Heart left ventricle (tissue), 16 donors: ENCODE measurements around the gene AP3B1. TPM values are rescaled to one million over a fixed set of nuclear protein-coding genes. Genes with fewer than 3 reads are reported as not detected.

Source experiments
- ATAC-seq, 4 donors: fragments of 200-7000 bp; cut with Tn5 transposase; one replicate each; pipeline ENCODE4 v1.9.1; 2020 to 2022; ENCODE audit warnings: moderate library complexity in 4 of 4, mild to moderate bottlenecking in 3 of 4, moderate number of reproducible peaks in 1 of 4
- DNase-seq, 5 donors: peaks; one replicate each; pipeline ENCODE4 v3.0.0-alpha.2; 2020
- H3K27ac ChIP-seq, 12 donors: fragments of 200-600 bp; sonication (generic) in 4 of 12; one replicate each; pipeline versions ENCODE4 v1.5.0 to v1.8.0; 2016 to 2022; ENCODE audit warnings: mild to moderate bottlenecking in 2 of 12
- H3K27me3 ChIP-seq, 9 donors: fragments of 200-600 bp; sonication (generic) in 2 of 9; one replicate each; pipeline versions ENCODE4 v1.5.1 to v1.8.0; 2016 to 2022; ENCODE audit warnings: mild to moderate bottlenecking in 3 of 9
- H3K36me3 ChIP-seq, 9 donors: fragments of 200-600 bp; sonication (generic) in 2 of 9; one replicate each; pipeline versions ENCODE4 v1.5.0 to v1.8.0; 2018 to 2022; ENCODE audit warnings: mild to moderate bottlenecking in 2 of 9
- H3K4me1 ChIP-seq, 12 donors: fragments of 200-600 bp; sonication (generic) in 4 of 12; one replicate each; pipeline versions ENCODE4 v1.5.0 to v1.8.0; 2016 to 2022; ENCODE audit warnings: mild to moderate bottlenecking in 3 of 12
- H3K4me3 ChIP-seq, 12 donors: fragments of 200-600 bp; sonication (generic) in 4 of 12; one replicate each; pipeline versions ENCODE4 v1.5.0 to v1.8.0; 2017 to 2022; ENCODE audit warnings: mild to moderate bottlenecking in 9 of 12, moderate library complexity in 4 of 12
- H3K9me3 ChIP-seq, 12 donors: fragments of 200-600 bp; sonication (generic) in 4 of 12; one replicate each; pipeline versions ENCODE4 v1.5.0 to v1.8.0; 2016 to 2022; ENCODE audit warnings: mild to moderate bottlenecking in 1 of 12
- CTCF ChIP-seq, 12 donors: fragments of 200-600 bp; sonication (generic) in 4 of 12; IDR thresholded peaks; one replicate each; pipeline versions ENCODE4 v1.5.0 to v1.8.0; 2018 to 2022; ENCODE audit warnings: antibody characterized with exemption in 12 of 12, mild to moderate bottlenecking in 5 of 12
- POLR2A ChIP-seq, 2 donors: fragments of 450-650 bp; IDR thresholded peaks; one replicate each; pipeline ENCODE4 v1.6.1; 2017; ENCODE audit warnings: antibody characterized with exemption in 2 of 2, mild to moderate bottlenecking in 2 of 2, moderate library complexity in 2 of 2
- WGBS, 4 donors: extraction: QIAGEN DNeasy Blood & Tissue Kit in 2 of 4; methylation state at CpG; one replicate each; pipeline versions ENCODE4 v1.1.5 to v1.1.7; 2013 to 2018; 5-methylcytosine and 5-hydroxymethylcytosine counted together
- intact Hi-C, 10 donors: fragments of 100-400 bp; cut with DNase I; formaldehyde crosslinking; loops; one replicate each; pipeline versions ENCODE4 v1.11.1 to v1.14.2; 2022
- polyA plus RNA-seq, 2 donors: library from polyadenylated mRNA; stranded (reverse); fragments of 200-250 nt; gene quantifications; one replicate each; pipeline ENCODE4 v1.2.3, GENCODE V29; 2013
- total RNA-seq, 9 donors: library from RNA; depleted of rRNA in 2 of 9; stranded (reverse); fragments of >200 nt in 2 of 9; fragmentation: NEBNext Ultra II Directional in 3 of 9; extraction: Animal tissue kit (Norgen Biotek cat#: 25700) in 3 of 9; gene quantifications; one replicate each; pipeline versions ENCODE4 v1.1.0 to v1.2.4, GENCODE V29; 2016 to 2023
- donor health status: ischemic (EF 13 %, LVEDD 7.1; RV severe dilation, severe dysfunction).
- donor health status: healthy with polysubstance abuse.
- donor health status: DM: no; HTN: yes; CAD: no.
- donor health status: DM: no; HTN: no; CAD: no.
- donor health status: ischemic (EF 25% LVEDD 6.9; RV normal size, moderate dysfunction).
- donor health status: ischemic (EF 25% LVEDD 5.7; RV mildly dilated, moderate dysfunction).
- donor health status: healthy.
- donor health status: DM: yes; HTN: yes; CAD: no.
- donor health status: ischemic (EF 35%, LVEDD 5.7; RV mildly dilated, moderate dysfunction).
- donor health status: nonischemic (EF 11% LVEDD 7.7; RV severe dilation, severe dysfunction).
- donor health status: DM: yes; HTN: yes; CAD: no.
- donor health status: PGD.
- donor health status: ischemic (EF 29% LVEDD 5.4; RV normal size, mild dysfunction).
- donor health status: nonischemic (EF 23%, LVEDD 6.1; RV moderate dilation, normal function).

The AP3B1 gene
- total and polyA plus RNA-seq, 11 donors = 14.4 to 33.7 (median 25.2) TPM

DNA sequence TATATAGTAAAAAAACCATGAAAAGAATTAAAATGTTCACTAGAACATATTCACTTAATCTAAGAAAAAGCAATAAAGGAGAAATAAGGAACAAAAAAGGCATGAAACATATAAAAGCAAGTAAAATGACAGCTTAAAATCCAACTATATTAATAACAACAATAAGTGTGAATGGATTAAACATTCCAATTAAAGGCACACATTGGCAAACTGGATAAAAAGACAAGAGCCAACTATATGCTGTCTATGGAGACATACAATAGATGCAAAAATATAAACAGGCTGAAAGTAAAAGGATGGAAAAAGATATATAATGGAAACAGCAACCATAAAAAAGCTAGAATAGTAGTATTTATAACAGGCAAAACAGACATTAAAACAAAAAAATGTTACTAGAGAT is 70.1 kb downstream of the AP3B1 start:
- intact Hi-C loops = no loop called here
- DNase-seq = no peak
- peaks cover 0 to 25% (median 5%) of the 10 kb centered on the region in 12 donors for H3K9me3 ChIP-seq
- TF ChIP-seq POLR2A (IDR thresholded peaks at IDR 0.05) (no peak), CTCF (IDR thresholded peaks at IDR 0.05) (no peak)
- no peaks in the 10 kb centered on the region for H3K27me3 ChIP-seq
- H3K36me3 ChIP-seq = peaks cover 0 to 45% (median 24%) of the 10 kb centered on the region in 9 donors
- ATAC-seq = no peak
- no peak overlapping the region for H3K27ac ChIP-seq
- no peak overlapping the region for H3K4me3 ChIP-seq
- peaks cover 0 to 8% (median 0%) of the 10 kb centered on the region in 12 donors for H3K4me1 ChIP-seq

GRCh38 chr5:78221964-78222451 is 72.5 kb downstream of the AP3B1 start:
- no peak for TF ChIP-seq POLR2A (IDR thresholded peaks at IDR 0.05)
- TF ChIP-seq CTCF (IDR thresholded peaks at IDR 0.05) = peak in 1 of 12 donors; percentile 7
- Histone ChIP-seq H3K27ac (no peak overlapping the region), H3K9me3 (peaks cover 0 to 25% (median 5%) of the 10 kb centered on the region in 12 donors), H3K27me3 (no peaks in the 10 kb centered on the region), H3K4me3 (no peak overlapping the region), H3K36me3 (peaks cover 0 to 44% (median 24%) of the 10 kb centered on the region in 9 donors), H3K4me1 (peaks cover 0 to 8% (median 0%) of the 10 kb centered on the region in 12 donors)
- DNase-seq (no peak), ATAC-seq (no peak)
- WGBS, 4 donors = 79 to 87% (median 84%) methylated on average over 2 of the region's 2 CpGs
- intact Hi-C loops = no loop called here

DNA sequence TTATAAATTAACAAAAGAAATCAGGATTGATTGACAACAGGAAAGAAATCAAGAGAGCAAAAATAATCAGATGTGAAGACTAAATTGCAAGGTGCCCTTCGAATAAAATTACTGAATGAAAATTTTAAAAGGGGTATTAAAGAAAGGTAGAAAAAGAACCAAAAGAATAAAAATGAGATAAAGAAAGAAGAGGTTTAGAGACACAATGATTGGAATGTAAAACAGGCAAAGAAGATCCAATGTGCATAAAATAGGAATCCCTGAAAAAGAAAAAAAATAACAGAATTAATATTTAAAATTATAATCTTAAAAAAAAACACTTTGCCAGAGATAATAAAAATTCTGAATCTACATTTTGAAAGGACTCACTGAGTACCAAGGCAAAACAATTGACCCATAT is 73.0 kb downstream of the AP3B1 start:
- DNase-seq (no peak), ATAC-seq (no peak)
- Histone ChIP-seq H3K9me3 (peaks cover 0 to 25% (median 5%) of the 10 kb centered on the region in 12 donors), H3K4me1 (peaks cover 0 to 8% (median 0%) of the 10 kb centered on the region in 12 donors), H3K4me3 (no peak overlapping the region), H3K36me3 (peaks cover 0 to 39% (median 24%) of the 10 kb centered on the region in 9 donors), H3K27ac (no peak overlapping the region), H3K27me3 (no peaks in the 10 kb centered on the region)
- 98 to 100% (median 99%) methylated on average over 1 of the region's 1 CpG for WGBS, 4 donors
- intact Hi-C loops = no loop called here
- TF ChIP-seq CTCF (IDR thresholded peaks at IDR 0.05) (no peak), POLR2A (IDR thresholded peaks at IDR 0.05) (no peak)

GRCh38 chr5:78215972-78216371 is 78.5 kb downstream of the AP3B1 start:
- H3K27ac ChIP-seq = no peak overlapping the region
- peaks cover 0 to 26% (median 19%) of the 10 kb centered on the region in 9 donors for H3K36me3 ChIP-seq
- no peak overlapping the region for H3K4me3 ChIP-seq
- no peaks in the 10 kb centered on the region for H3K27me3 ChIP-seq
- H3K9me3 ChIP-seq = peaks cover 0 to 2% (median 0%) of the 10 kb centered on the region in 12 donors
- H3K4me1 ChIP-seq = no peaks in the 10 kb centered on the region
- WGBS, 4 donors = 92 to 98% (median 96%) methylated on average over 4 of the region's 4 CpGs
- ATAC-seq = no peak
- no peak for DNase-seq
- TF ChIP-seq CTCF (IDR thresholded peaks at IDR 0.05) (no peak), POLR2A (IDR thresholded peaks at IDR 0.05) (no peak)
- intact Hi-C loops = no loop called here
